Mucosa of descending colon (tissue), 3 donors: ENCODE measurements around the gene OR52B6. TPM values are rescaled to one million over a fixed set of nuclear protein-coding genes. Genes with fewer than 3 reads are reported as not detected.

Experiments used
- ATAC-seq: fragments of 200-7000 bp; cut with Tn5 transposase; one replicate; pipeline ENCODE4 v1.9.1; 2020; ENCODE audit warnings: mild to moderate bottlenecking, moderate library complexity
- DNase-seq, 3 donors: peaks; one replicate each; pipeline ENCODE4 v3.0.0-alpha.2; 2020
- H3K36me3 ChIP-seq: fragments of 200-600 bp; one replicate; pipeline ENCODE4 v1.8.0; 2021; ENCODE audit warnings: low read depth, mild to moderate bottlenecking
- H3K4me1 ChIP-seq: fragments of 200-600 bp; one replicate; pipeline ENCODE4 v1.8.0; 2021; ENCODE audit warnings: low read depth, mild to moderate bottlenecking
- H3K4me3 ChIP-seq: fragments of 200-600 bp; one replicate; pipeline ENCODE4 v1.8.0; 2021; ENCODE audit warnings: mild to moderate bottlenecking
- H3K9me3 ChIP-seq: fragments of 200-600 bp; one replicate; pipeline ENCODE4 v1.8.0; 2021; ENCODE audit warnings: mild to moderate bottlenecking
- intact Hi-C, 2 donors: fragments of 100-400 bp; cut with DNase I in 1 of 2; cut with micrococcal nuclease in 1 of 2; formaldehyde crosslinking; loops; one replicate each; pipeline versions ENCODE4 v1.11.0 to v1.11.1; 2022; cut with DNase I, micrococcal nuclease
- total RNA-seq, 3 donors: library from RNA; stranded (reverse); fragmentation: NEBNext Ultra II Directional in 2 of 3; extraction: Animal tissue kit (Norgen Biotek cat#: 25700) in 2 of 3; gene quantifications; one replicate each; pipeline versions ENCODE4 v1.2.1 to v1.2.4, GENCODE V29; 2021 to 2023
- TF ChIP-seq, protein P1 (sequence below): fragments of 200-600 bp; IDR thresholded peaks from one replicate; pipeline ENCODE4 v1.8.0; 2022; ENCODE audit warnings: antibody characterized with exemption, mild to moderate bottlenecking
- donor health status: DM: no; HTN: no; CAD: no; lungs with moderate emphysema.
- donor health status: DM: no; HTN: no; CAD: no.
- donor health status: DM: no; HTN: yes; CAD: no.

OR52B6 gene
- total RNA-seq, 3 donors from 2014 or later: not detected

DNA sequence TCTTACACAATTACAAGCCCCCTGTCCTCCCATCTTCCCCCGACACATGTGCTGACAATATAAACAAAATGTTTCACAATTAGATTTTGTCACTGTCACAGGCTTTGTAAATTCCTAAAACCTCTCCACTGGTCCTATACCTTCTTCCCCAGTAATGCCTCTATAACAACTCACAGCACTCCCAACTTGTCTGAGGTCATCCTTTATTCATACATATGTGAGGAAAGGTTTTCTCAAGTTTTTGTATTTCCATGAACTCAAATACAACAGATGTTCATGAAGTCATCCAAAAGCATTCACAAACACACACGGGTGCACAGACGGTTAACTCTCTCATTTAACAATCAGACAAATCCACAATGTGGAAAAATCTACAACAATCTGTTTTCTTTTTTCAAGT lies 34.2 kb upstream of the OR52B6 start:
- no peak for ATAC-seq
- no peak for DNase-seq

DNA sequence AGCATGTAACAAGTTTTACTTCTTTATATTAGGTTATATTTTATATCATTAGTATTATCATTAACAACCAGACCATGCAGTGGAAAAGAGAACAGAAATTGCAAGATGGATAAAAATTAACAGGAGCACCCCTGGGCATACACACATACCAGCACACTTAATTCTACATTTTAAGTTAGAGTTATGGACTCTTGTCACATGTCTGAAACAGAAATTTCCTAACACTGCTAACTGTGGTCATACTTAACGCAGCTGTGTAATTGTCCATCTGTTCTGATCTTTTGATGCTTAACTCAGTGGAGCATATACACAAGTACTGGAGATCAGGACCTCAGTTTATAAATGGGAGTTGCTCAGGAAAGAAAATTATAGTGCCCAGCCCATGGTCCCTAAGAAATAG lies 32.7 kb upstream of the OR52B6 start:
- TF ChIP-seq, protein P1, sequence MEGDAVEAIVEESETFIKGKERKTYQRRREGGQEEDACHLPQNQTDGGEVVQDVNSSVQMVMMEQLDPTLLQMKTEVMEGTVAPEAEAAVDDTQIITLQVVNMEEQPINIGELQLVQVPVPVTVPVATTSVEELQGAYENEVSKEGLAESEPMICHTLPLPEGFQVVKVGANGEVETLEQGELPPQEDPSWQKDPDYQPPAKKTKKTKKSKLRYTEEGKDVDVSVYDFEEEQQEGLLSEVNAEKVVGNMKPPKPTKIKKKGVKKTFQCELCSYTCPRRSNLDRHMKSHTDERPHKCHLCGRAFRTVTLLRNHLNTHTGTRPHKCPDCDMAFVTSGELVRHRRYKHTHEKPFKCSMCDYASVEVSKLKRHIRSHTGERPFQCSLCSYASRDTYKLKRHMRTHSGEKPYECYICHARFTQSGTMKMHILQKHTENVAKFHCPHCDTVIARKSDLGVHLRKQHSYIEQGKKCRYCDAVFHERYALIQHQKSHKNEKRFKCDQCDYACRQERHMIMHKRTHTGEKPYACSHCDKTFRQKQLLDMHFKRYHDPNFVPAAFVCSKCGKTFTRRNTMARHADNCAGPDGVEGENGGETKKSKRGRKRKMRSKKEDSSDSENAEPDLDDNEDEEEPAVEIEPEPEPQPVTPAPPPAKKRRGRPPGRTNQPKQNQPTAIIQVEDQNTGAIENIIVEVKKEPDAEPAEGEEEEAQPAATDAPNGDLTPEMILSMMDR: no peak
- Histone ChIP-seq H3K4me1 (no peaks in the 10 kb centered on the region), H3K4me3 (no peak overlapping the region), H3K9me3 (no peaks in the 10 kb centered on the region), H3K36me3 (no peaks in the 10 kb centered on the region)
- no peak for DNase-seq
- ATAC-seq: no peak
- intact Hi-C loops: no loop called here

More for the DNA sequence above, 34.2 kb upstream of the OR52B6 start:
- H3K4me3 ChIP-seq: no peak overlapping the region
- no peaks in the 10 kb centered on the region for H3K9me3 ChIP-seq
- H3K36me3 ChIP-seq: no peaks in the 10 kb centered on the region
- TF ChIP-seq, protein P1: no peak
- intact Hi-C loops: no loop called here
- no peaks in the 10 kb centered on the region for H3K4me1 ChIP-seq

DNA sequence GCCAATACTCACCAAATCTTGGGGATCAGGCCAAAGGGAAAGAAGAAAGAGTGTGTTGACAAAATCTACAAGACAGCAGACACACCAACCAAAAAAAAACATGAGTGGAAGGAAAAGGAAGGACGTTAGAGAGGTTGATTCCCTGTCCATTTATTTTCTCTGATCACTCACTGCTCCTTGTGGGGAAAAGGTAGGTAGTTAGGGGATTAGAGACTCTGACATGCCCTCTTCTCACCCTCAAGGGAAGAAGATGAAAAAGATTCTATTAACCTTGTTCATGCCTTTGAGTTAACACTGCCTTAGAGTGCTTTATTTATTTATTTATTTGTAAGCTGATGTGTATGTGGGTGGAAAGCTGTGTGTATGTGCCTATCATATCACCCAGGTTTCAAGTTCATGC lies 32.2 kb upstream of the OR52B6 start, which contains the start of gene OR52H1:
Gene OR52H1, minus strand, starts transcription at position 101 of the 400 bp plus-strand sequence. CDS start 3,035 bp downstream, outside the sequence.
- DNase-seq (no peak), ATAC-seq (no peak)
- no peaks in the 10 kb centered on the region for H3K36me3 ChIP-seq
- no peaks in the 10 kb centered on the region for H3K4me1 ChIP-seq
- TF ChIP-seq, protein P1: no peak
- intact Hi-C loops: no loop called here
- no peaks in the 10 kb centered on the region for H3K9me3 ChIP-seq
- no peak within 1 kb of the TSS for H3K4me3 ChIP-seq

DNA sequence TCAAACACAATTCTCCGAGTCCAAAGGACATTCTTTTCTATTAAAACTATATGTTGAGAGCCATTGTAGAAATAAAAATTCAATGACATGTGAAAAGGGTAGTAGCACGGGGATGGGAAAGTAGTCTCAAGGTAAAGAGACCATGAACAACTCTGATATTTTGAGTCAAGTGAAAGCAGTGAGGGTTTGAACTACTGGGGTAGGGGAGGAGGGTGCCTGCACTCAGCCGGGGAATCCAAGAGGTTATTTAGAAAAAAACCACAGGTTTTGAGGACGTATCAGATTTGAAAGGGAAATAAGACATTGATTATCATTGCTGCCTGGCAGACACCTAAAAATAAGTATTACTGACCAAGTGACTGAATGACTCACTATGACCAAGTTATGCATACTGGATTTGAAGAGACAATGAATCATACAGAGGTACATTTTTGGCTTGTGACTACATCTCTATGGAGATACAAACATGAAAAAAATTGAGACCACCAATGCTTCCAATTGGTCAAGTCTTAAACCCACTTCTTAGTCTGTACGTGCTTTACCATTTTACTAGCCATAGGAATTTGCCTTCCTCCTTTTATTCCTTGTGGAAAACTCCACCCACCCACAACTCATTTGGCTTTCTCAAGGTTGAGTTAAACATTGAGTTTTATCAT lies 30.1 kb upstream of the OR52B6 start:
- Histone ChIP-seq H3K4me3 (no peak overlapping the region), H3K4me1 (no peaks in the 10 kb centered on the region), H3K36me3 (no peaks in the 10 kb centered on the region), H3K9me3 (no peaks in the 10 kb centered on the region)
- no peak for ATAC-seq
- no peak for DNase-seq
- TF ChIP-seq, protein P1: no peak
- intact Hi-C loops: no loop called here

DNA sequence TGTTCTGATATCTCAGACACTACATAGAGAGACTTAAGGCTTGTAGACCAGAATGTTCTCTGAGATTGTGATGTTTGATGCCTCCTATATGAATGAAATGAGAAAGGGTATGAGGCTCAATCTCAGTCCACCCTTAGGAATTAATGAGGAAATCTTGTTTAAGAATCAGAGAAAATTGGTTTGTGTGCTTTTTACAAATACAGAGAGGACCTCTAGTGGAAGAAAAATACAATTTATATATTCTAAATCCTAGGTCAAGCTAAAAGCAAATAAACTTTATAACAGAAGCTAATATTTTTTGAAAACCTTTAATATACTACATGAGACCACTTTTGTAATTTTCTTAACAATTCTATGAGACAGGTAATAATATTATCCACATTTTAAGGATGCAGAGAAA lies 27.3 kb upstream of the OR52B6 start:
- DNase-seq (no peak), ATAC-seq (no peak)
- Histone ChIP-seq H3K4me3 (no peak overlapping the region), H3K9me3 (no peaks in the 10 kb centered on the region), H3K36me3 (no peaks in the 10 kb centered on the region), H3K4me1 (no peaks in the 10 kb centered on the region)
- TF ChIP-seq, protein P1: no peak
- intact Hi-C loops: no loop called here
